ENCODE data around the gene NUP210. TPM values are rescaled to one million over a fixed set of nuclear protein-coding genes. Genes with fewer than 3 reads are reported as not detected.
A peak's percentile ranks its signal among the peaks of the same experiment; 100 is the strongest.

Gene NUP210
- total and polyA plus RNA-seq, 3 donors from 2014 or later: 26.2 to 44.0 (median 37.4) TPM

DNA sequence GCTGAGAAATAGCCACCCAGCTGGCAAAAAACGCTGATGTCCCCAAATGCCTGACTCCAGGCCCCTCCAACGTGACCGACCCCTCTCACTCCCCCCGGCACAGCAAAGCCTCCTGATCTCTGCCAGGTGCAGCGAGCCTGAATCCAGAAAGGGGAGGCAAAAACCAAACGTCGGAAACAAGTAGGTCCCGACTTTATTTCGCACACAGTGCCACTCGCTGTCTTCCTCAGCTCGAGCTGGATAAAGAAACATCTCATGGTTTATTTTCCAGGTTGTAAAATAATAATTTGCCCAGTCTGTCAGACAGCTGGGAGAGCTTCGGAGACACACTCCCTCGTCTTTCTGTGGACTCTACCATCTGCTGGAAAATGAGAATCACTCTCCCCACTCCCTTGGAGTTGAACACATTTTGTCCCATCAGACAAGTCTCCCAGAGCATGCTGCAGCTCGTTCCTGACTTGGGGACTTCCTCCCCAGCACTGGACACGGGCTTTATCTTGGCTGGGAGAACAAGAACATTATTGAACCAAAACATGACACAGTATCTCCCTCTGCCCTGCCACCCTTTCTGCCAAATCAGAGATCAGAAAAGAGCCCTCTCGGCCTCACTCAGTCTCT is 142.8 kb downstream of the NUP210 start:
- Histone ChIP-seq H3K27me3 (no peaks in the 10 kb centered on the region), H3K36me3 (ENCODE audit: low read depth, missing control alignments) (no peaks in the 10 kb centered on the region), H3K9me3 (no peaks in the 10 kb centered on the region), H3K27ac (peak overlapping the region; percentile 55 to 56), H3K4me1 (peaks cover 19% of the 10 kb centered on the region), H3K4me3 (no peak overlapping the region)
- intact Hi-C loops (cut with DNase I; ENCODE audit: low total_unique reads): no loop called here
- 39 to 44% methylated on average over 16 of the region's 16 CpGs for WGBS, 2 donors
- TF ChIP-seq POLR2A (IDR thresholded peaks at IDR 0.05): no peak
- TF ChIP-seq, protein P1, sequence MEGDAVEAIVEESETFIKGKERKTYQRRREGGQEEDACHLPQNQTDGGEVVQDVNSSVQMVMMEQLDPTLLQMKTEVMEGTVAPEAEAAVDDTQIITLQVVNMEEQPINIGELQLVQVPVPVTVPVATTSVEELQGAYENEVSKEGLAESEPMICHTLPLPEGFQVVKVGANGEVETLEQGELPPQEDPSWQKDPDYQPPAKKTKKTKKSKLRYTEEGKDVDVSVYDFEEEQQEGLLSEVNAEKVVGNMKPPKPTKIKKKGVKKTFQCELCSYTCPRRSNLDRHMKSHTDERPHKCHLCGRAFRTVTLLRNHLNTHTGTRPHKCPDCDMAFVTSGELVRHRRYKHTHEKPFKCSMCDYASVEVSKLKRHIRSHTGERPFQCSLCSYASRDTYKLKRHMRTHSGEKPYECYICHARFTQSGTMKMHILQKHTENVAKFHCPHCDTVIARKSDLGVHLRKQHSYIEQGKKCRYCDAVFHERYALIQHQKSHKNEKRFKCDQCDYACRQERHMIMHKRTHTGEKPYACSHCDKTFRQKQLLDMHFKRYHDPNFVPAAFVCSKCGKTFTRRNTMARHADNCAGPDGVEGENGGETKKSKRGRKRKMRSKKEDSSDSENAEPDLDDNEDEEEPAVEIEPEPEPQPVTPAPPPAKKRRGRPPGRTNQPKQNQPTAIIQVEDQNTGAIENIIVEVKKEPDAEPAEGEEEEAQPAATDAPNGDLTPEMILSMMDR (IDR thresholded peaks at IDR 0.05): no peak
- peak; percentile 52 for DNase-seq

DNA sequence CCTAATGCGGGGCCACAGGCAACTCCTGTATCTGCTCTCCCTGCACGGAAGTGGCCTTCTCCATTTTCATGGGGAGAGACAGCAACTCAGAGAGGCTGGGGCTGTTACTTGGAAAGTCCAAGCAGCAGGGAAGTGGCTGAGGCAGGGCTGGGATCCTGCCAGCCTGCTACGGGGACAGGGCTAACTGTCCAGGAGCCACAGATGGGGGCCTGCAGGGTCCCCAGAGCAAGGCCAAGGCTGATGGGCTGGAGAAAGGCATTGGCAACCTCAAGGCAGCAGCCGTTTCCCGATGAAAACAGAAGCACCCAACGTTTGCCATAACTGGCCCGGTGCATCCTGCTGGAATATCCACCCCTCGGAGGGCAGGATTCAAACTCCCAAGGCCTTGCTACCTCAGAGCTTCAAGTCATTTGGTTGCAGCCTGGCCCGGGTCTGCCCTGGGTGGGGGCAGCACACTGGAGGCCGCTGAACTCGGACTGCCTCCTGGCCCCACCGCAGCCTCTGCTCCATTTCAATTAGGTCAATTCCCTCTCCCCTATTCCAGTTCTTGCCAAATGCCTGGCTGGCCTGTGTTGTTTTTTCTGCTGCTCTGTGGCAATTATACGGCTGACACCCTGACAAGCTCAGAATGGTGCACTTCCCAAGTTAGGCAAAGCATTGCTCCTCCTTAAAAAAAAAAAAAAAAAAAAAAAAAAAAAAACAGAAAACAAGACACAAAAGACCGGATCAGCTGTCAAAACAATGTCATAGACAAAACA is 143.5 kb downstream of the NUP210 start:
- intact Hi-C loops (cut with DNase I; ENCODE audit: low total_unique reads): no loop called here
- peak overlapping the region in 1 of 2 donors; percentile 56 for H3K27ac ChIP-seq

GRCh38 chr3:13275376-13276005 is 144.6 kb downstream of the NUP210 start:
- H3K27me3 ChIP-seq: no peaks in the 10 kb centered on the region
- peaks cover 19% of the 10 kb centered on the region for H3K4me1 ChIP-seq
- H3K9me3 ChIP-seq: no peaks in the 10 kb centered on the region
- no peak for DNase-seq
- no peaks in the 10 kb centered on the region for H3K36me3 ChIP-seq (ENCODE audit: low read depth, missing control alignments)
- WGBS, 2 donors: 77 to 79% methylated on average over 14 of the region's 14 CpGs
- no peak overlapping the region for H3K27ac ChIP-seq
- intact Hi-C loops (cut with DNase I; ENCODE audit: low total_unique reads): no loop called here
- no peak overlapping the region for H3K4me3 ChIP-seq
- TF ChIP-seq, protein P1 (IDR thresholded peaks at IDR 0.05): no peak
- no peak for TF ChIP-seq POLR2A (IDR thresholded peaks at IDR 0.05)

More for the DNA sequence above, 143.5 kb downstream of the NUP210 start:
- Histone ChIP-seq H3K4me3 (no peak overlapping the region), H3K27me3 (no peaks in the 10 kb centered on the region), H3K36me3 (ENCODE audit: low read depth, missing control alignments) (no peaks in the 10 kb centered on the region), H3K9me3 (no peaks in the 10 kb centered on the region), H3K4me1 (peaks cover 19% of the 10 kb centered on the region)
- WGBS, 2 donors: 17 to 34% methylated on average over 3 to 14 of the region's 14 CpGs
- TF ChIP-seq, protein P1 (IDR thresholded peaks at IDR 0.05): no peak
- TF ChIP-seq POLR2A (IDR thresholded peaks at IDR 0.05): no peak
- DNase-seq: no peak

GRCh38 chr3:13274551-13275332 is 145.4 kb downstream of the NUP210 start:
- 91 to 94% methylated on average over 11 to 14 of the region's 14 CpGs for WGBS, 2 donors
- DNase-seq: no peak

More at GRCh38 chr3:13274551-13275332, 145.4 kb downstream of the NUP210 start:
- no peaks in the 10 kb centered on the region for H3K9me3 ChIP-seq
- peaks cover 19% of the 10 kb centered on the region for H3K4me1 ChIP-seq
- TF ChIP-seq, protein P1 (IDR thresholded peaks at IDR 0.05): no peak
- no peak for TF ChIP-seq POLR2A (IDR thresholded peaks at IDR 0.05)
- no peak overlapping the region for H3K4me3 ChIP-seq
- no peak overlapping the region for H3K27ac ChIP-seq
- intact Hi-C loops (cut with DNase I; ENCODE audit: low total_unique reads): no loop called here
- H3K36me3 ChIP-seq (ENCODE audit: low read depth, missing control alignments): no peaks in the 10 kb centered on the region
- no peaks in the 10 kb centered on the region for H3K27me3 ChIP-seq

Data from testis (tissue), 3 donors.